ENCODE measurements around the gene BANP. TPM values are rescaled to one million over a fixed set of nuclear protein-coding genes. Genes with fewer than 3 reads are reported as not detected.
A peak's percentile ranks its signal among the peaks of the same experiment; 100 is the strongest.

BANP gene
- total and polyA plus RNA-seq, 2 experiments from 2014 or later, result 26.7 to 27.9 TPM

DNA sequence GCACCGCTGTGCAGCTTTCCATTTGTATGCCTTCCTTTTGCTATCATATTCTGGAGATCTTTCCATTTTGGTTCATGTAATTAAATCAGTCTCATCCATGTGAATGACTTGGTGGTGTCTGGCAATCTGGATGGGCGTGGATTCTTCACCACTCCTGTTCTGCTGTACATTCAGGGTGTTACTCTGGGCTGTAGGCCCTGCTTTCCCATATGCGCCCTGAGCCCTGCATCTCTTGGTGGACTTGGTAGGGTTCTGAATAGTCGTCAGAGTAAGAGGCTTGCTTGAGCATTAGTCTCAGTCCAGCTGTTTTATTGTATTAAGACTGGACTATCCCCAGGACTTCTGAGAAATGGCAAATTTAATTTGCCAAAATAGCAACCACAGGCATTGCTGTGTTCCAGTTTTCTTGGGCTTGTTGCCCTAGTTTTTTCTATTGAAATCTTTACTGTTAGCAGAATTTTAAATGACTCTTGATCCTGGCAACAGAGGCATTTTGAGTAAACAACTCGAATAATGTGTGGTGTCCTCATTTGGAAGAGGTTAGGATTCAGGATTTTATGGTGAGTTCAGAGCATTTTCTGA is 14.9 kb downstream of the BANP start:
- Histone ChIP-seq H3K27me3 (no peaks in the 10 kb centered on the region), H3K36me3 (no peaks in the 10 kb centered on the region), H3K9me3 (ENCODE audit: low read depth) (no peaks in the 10 kb centered on the region), H3K27ac (no peak overlapping the region), H3K4me3 (no peak overlapping the region), H3K4me1 (ENCODE audit: low read depth) (no peaks in the 10 kb centered on the region)
- DNase-seq (ENCODE audit: low read depth in 1 of 2, low spot score in 1 of 2), result peak in 1 of 2 donors; percentile 67
- TF ChIP-seq, protein P1, sequence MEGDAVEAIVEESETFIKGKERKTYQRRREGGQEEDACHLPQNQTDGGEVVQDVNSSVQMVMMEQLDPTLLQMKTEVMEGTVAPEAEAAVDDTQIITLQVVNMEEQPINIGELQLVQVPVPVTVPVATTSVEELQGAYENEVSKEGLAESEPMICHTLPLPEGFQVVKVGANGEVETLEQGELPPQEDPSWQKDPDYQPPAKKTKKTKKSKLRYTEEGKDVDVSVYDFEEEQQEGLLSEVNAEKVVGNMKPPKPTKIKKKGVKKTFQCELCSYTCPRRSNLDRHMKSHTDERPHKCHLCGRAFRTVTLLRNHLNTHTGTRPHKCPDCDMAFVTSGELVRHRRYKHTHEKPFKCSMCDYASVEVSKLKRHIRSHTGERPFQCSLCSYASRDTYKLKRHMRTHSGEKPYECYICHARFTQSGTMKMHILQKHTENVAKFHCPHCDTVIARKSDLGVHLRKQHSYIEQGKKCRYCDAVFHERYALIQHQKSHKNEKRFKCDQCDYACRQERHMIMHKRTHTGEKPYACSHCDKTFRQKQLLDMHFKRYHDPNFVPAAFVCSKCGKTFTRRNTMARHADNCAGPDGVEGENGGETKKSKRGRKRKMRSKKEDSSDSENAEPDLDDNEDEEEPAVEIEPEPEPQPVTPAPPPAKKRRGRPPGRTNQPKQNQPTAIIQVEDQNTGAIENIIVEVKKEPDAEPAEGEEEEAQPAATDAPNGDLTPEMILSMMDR (IDR thresholded peaks at IDR 0.05; ENCODE audit: low read depth, low read length), result no peak

DNA sequence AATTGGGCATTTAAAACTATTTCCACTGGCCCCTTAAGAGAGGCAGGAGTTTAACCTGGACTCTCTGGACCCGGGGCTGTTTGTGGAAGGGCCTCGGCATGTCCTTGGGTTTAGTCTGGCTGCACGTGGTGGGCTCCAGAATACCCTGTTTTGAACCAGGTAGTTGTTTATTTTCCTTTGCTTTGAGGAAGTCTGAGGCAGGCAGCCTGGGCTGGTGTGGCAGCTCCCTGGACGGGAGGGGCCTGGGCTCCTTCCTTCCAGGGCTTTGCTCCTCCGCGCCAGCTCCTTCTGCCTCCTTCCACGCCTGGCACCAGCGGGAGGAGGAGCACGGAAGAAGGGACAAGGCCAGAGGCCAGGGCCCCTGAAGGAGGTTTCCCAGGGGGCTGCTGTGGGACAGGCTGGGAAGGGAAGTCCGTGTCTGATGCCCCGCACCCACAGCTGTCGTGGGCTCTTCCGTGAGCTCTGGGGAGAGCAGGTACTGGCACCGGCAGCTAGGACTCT is 15.5 kb downstream of the BANP start:
- Histone ChIP-seq H3K27me3 (no peaks in the 10 kb centered on the region), H3K4me1 (ENCODE audit: low read depth) (no peaks in the 10 kb centered on the region), H3K27ac (no peak overlapping the region), H3K9me3 (ENCODE audit: low read depth) (no peaks in the 10 kb centered on the region), H3K36me3 (no peaks in the 10 kb centered on the region), H3K4me3 (no peak overlapping the region)
- TF ChIP-seq, protein P1 (IDR thresholded peaks at IDR 0.05; ENCODE audit: low read depth, low read length), result no peak
- DNase-seq (ENCODE audit: low read depth in 1 of 2, low spot score in 1 of 2), result no peak

DNA sequence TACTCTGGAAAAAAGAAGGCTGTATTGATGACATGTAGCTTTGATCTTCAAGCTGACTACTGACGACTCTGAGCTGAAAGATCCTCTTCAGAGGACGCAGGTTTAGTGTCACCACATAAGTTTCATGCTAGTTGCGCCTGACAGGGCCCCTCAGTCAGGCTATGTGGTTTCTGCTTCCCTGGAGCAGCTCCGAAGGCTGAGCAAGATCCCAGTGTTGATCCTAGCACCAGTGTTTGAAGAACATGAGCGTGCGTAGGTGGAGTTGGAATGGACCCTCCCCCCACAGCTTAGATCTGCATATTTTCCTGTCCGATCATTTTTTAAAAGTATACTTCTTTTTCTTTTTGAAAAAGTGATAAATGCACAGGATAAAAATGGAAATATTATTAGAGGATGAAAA is 17.3 kb downstream of the BANP start:
- DNase-seq (ENCODE audit: low read depth in 1 of 2, low spot score in 1 of 2), result peak in 1 of 2 donors; percentile 37
- H3K27ac ChIP-seq, result no peak overlapping the region
- H3K4me1 ChIP-seq (ENCODE audit: low read depth), result no peaks in the 10 kb centered on the region
- no peak overlapping the region for H3K4me3 ChIP-seq
- H3K27me3 ChIP-seq, result no peaks in the 10 kb centered on the region
- H3K9me3 ChIP-seq (ENCODE audit: low read depth), result no peaks in the 10 kb centered on the region
- TF ChIP-seq, protein P1 (IDR thresholded peaks at IDR 0.05; ENCODE audit: low read depth, low read length), result no peak
- no peaks in the 10 kb centered on the region for H3K36me3 ChIP-seq

DNA sequence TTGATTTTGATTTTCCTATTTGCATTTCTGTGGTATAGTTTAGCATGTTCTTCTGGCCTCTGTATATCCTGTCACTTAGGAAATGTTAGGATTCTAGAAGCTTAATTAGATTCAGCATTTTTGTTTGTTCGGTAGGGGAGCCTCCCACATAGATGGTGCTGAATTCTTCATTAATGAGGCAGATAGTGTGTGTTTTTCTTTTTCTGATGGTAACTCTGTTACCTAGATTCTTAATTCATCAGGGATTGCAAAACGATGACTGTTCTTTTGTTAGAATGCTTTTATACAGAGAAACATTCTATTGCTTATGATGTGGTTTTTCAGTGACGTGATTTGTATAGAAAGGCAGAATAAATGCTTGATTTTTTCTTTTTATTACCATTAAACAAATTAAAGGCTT is 19.0 kb downstream of the BANP start:
- peak in 1 of 2 donors; percentile 34 for DNase-seq (ENCODE audit: low read depth in 1 of 2, low spot score in 1 of 2)
- no peaks in the 10 kb centered on the region for H3K36me3 ChIP-seq

DNA sequence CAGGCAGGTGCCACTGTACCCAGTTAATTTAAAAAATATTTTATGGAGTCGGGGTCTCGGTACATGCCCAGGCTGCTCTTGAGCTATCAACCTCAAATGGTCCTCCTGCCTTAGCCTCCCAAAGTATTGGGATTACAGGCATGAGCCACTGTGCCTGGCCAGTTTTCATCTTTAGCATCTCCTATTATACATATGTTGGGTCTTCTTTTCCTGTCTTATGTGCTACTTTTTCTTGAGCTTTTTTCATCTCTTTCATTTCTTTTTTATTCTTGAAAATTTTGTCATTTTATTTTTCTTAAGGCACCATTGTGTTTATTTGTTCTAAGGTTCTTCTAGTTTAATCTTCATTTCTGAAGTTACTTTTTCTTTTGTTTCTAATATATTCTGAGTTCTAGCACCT is 20.7 kb downstream of the BANP start:
- Histone ChIP-seq H3K27ac (no peak overlapping the region), H3K4me3 (no peak overlapping the region), H3K27me3 (no peaks in the 10 kb centered on the region), H3K36me3 (no peaks in the 10 kb centered on the region), H3K9me3 (ENCODE audit: low read depth) (no peaks in the 10 kb centered on the region), H3K4me1 (ENCODE audit: low read depth) (no peaks in the 10 kb centered on the region)
- TF ChIP-seq, protein P1 (IDR thresholded peaks at IDR 0.05; ENCODE audit: low read depth, low read length), result no peak
- DNase-seq (ENCODE audit: low read depth in 1 of 2, low spot score in 1 of 2), result peak in 1 of 2 donors; percentile 12

More for the DNA sequence above, 19.0 kb downstream of the BANP start:
- Histone ChIP-seq H3K27ac (no peak overlapping the region), H3K9me3 (ENCODE audit: low read depth) (no peaks in the 10 kb centered on the region), H3K4me1 (ENCODE audit: low read depth) (no peaks in the 10 kb centered on the region), H3K4me3 (no peak overlapping the region), H3K27me3 (no peaks in the 10 kb centered on the region)
- TF ChIP-seq, protein P1 (IDR thresholded peaks at IDR 0.05; ENCODE audit: low read depth, low read length), result no peak

Data from cardiac muscle cell (in vitro differentiated cells and primary cell).